Measurements from ENCODE around the gene HIBCH.

DNA sequence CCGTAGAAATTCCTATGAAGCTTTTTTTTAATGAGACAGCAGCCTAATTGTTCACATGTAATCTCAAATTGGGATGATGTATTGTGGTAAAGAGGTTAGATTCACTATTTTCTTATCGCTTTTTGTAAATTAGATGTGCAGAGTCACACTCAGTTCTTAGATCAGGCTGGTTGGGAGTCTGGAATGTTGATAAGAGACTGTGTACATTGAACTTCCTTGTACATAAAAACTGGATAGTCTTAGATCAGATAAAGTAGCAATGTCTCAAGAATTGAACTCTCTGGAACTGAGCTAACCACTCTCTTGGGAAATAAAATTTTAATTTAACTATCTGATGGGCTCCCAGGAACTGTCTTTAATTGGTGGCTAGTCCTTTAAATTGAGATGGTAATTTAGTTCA lies 149.0 kb downstream of the HIBCH start:
- TF ChIP-seq, protein P1, sequence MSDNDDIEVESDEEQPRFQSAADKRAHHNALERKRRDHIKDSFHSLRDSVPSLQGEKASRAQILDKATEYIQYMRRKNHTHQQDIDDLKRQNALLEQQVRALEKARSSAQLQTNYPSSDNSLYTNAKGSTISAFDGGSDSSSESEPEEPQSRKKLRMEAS (CRISPR knock-in tag; IDR thresholded peaks at IDR 0.05), result no peak
- no peak for TF ChIP-seq RB1 (IDR thresholded peaks at IDR 0.05; ENCODE audit: low read depth)
- no peak for TF ChIP-seq ZNF436 (CRISPR knock-in tag; IDR thresholded peaks at IDR 0.05)
- no peak for TF ChIP-seq MTF1 (CRISPR knock-in tag; IDR thresholded peaks at IDR 0.05; ENCODE audit: borderline replicate concordance)
- TF ChIP-seq, protein P2, sequence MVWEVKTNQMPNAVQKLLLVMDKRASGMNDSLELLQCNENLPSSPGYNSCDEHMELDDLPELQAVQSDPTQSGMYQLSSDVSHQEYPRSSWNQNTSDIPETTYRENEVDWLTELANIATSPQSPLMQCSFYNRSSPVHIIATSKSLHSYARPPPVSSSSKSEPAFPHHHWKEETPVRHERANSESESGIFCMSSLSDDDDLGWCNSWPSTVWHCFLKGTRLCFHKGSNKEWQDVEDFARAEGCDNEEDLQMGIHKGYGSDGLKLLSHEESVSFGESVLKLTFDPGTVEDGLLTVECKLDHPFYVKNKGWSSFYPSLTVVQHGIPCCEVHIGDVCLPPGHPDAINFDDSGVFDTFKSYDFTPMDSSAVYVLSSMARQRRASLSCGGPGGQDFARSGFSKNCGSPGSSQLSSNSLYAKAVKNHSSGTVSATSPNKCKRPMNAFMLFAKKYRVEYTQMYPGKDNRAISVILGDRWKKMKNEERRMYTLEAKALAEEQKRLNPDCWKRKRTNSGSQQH (CRISPR knock-in tag; IDR thresholded peaks at IDR 0.05), result no peak
- TF ChIP-seq CTBP1 (IDR thresholded peaks at IDR 0.05; ENCODE audit: borderline replicate concordance), result no peak
- TF ChIP-seq RAD21 (CRISPR knock-in tag; conservative IDR thresholded peaks at IDR 0.05 in 1 of 2, IDR thresholded peaks at IDR 0.05 in 1 of 2), result no peak
- TF ChIP-seq, protein P3, sequence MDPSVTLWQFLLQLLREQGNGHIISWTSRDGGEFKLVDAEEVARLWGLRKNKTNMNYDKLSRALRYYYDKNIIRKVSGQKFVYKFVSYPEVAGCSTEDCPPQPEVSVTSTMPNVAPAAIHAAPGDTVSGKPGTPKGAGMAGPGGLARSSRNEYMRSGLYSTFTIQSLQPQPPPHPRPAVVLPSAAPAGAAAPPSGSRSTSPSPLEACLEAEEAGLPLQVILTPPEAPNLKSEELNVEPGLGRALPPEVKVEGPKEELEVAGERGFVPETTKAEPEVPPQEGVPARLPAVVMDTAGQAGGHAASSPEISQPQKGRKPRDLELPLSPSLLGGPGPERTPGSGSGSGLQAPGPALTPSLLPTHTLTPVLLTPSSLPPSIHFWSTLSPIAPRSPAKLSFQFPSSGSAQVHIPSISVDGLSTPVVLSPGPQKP (CRISPR knock-in tag; IDR thresholded peaks at IDR 0.05), result no peak
- TF ChIP-seq, protein P4, sequence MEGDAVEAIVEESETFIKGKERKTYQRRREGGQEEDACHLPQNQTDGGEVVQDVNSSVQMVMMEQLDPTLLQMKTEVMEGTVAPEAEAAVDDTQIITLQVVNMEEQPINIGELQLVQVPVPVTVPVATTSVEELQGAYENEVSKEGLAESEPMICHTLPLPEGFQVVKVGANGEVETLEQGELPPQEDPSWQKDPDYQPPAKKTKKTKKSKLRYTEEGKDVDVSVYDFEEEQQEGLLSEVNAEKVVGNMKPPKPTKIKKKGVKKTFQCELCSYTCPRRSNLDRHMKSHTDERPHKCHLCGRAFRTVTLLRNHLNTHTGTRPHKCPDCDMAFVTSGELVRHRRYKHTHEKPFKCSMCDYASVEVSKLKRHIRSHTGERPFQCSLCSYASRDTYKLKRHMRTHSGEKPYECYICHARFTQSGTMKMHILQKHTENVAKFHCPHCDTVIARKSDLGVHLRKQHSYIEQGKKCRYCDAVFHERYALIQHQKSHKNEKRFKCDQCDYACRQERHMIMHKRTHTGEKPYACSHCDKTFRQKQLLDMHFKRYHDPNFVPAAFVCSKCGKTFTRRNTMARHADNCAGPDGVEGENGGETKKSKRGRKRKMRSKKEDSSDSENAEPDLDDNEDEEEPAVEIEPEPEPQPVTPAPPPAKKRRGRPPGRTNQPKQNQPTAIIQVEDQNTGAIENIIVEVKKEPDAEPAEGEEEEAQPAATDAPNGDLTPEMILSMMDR (IDR thresholded peaks at IDR 0.05 in 2 of 3, conservative IDR thresholded peaks at IDR 0.05 in 1 of 3; ENCODE audit: insufficient read depth in 2 of 3, low read depth in 1 of 3, low read length in 3 of 3), result no peak

All from K562 (cell line).